Measurements from ENCODE around the gene TNK1.

GRCh38 chr17:7380855-7381683, at the start of gene TNK1:
- TF ChIP-seq CTCF (IDR thresholded peaks at IDR 0.05 in 8 of 11, conservative IDR thresholded peaks at IDR 0.05 in 3 of 11) (no peak), POLR2A (IDR thresholded peaks at IDR 0.05) (no peak)
